Dermis microvascular lymphatic vessel endothelial cell (primary cell): Measurements from ENCODE around the gene DMRT3. TPM values are rescaled to one million over a fixed set of nuclear protein-coding genes. Genes with fewer than 3 reads are reported as not detected.

Experiments used
- DNase-seq, 2 donors: peaks; one replicate each; pipeline versions ENCODE4 v3.0.0 to v3.0.0-alpha.2; 2010; ENCODE audit warnings: low read depth in 2 of 2
- total RNA-seq: library from RNA; depleted of rRNA; stranded (reverse); fragments of >200 nt; gene quantifications from 2 replicates; pipeline ENCODE4 v1.2.1, GENCODE V29; 2014

Gene DMRT3
- total RNA-seq = not detected in 2 replicates

- DNase-seq = no peak
Observed at GRCh38 chr9:976258-976942, at the start of gene DMRT3. DMRT3 (plus strand) TSS chr9:976655; CDS start chr9:977002, 347 bp downstream.

GRCh38 chr9:926976-927375 is 49.5 kb upstream of the DMRT3 start:
- no peak for DNase-seq

- DNase-seq = peak in 1 of 2 donors; percentile 2
Observed at GRCh38 chr9:928363-929042, 48.0 kb upstream of the DMRT3 start.

GRCh38 chr9:929719-930118 is 46.7 kb upstream of the DMRT3 start:
- DNase-seq = no peak

- no peak for DNase-seq
Observed at GRCh38 chr9:933356-933755, 43.1 kb upstream of the DMRT3 start.

GRCh38 chr9:935348-935965 is 41.0 kb upstream of the DMRT3 start:
- DNase-seq = no peak

- DNase-seq = no peak
Observed at GRCh38 chr9:942805-943580, 33.5 kb upstream of the DMRT3 start.

- no peak for DNase-seq
Observed at GRCh38 chr9:947985-948384, 28.5 kb upstream of the DMRT3 start.

GRCh38 chr9:948497-948896 is 28.0 kb upstream of the DMRT3 start:
- DNase-seq = no peak

- DNase-seq = no peak
Observed at GRCh38 chr9:950139-950538, 26.3 kb upstream of the DMRT3 start.

- DNase-seq = no peak
Observed at GRCh38 chr9:952546-952945, 23.9 kb upstream of the DMRT3 start.

- no peak for DNase-seq
Observed at GRCh38 chr9:959105-959504, 17.4 kb upstream of the DMRT3 start.

GRCh38 chr9:959914-960313 is 16.5 kb upstream of the DMRT3 start:
- DNase-seq = no peak

GRCh38 chr9:962023-962422 is 14.4 kb upstream of the DMRT3 start:
- no peak for DNase-seq

- no peak for DNase-seq
Observed at GRCh38 chr9:965497-965896, 11.0 kb upstream of the DMRT3 start.

- no peak for DNase-seq
Observed at GRCh38 chr9:966870-967269, 9.6 kb upstream of the DMRT3 start.

- no peak for DNase-seq
Observed at GRCh38 chr9:967436-967835, 9.0 kb upstream of the DMRT3 start.

GRCh38 chr9:967903-968641 is 8.4 kb upstream of the DMRT3 start:
- DNase-seq = no peak

- DNase-seq = no peak
Observed at GRCh38 chr9:969310-970150, 6.9 kb upstream of the DMRT3 start.
